K562 (cell line): Measurements from ENCODE around the gene PALLD. TPM values are rescaled to one million over a fixed set of nuclear protein-coding genes. Genes with fewer than 3 reads are reported as not detected.

Experiments used
- ATAC-seq: fragments of 200-7000 bp; cut with Tn5 transposase; 3 replicates; pipeline ENCODE4 v1.9.1; 2020; ENCODE audit warnings: moderate library complexity
- BruUV-seq: library from RNA; stranded (reverse); fragments of 400-500 nt; replicated peaks from 2 replicates; lab custom pipeline; 2021; lab: Mats Ljungman, UMichigan
- CTCF ChIA-PET: fragments of 300-600 bp; formaldehyde crosslinking; extraction: SDS; loops from one replicate; lab custom pipeline; 2021; ENCODE audit warnings: low intra/inter-chr PET ratio; lab: Yijun Ruan, JAX
- POLR2A ChIA-PET: fragments of 300-600, 350-650 bp; sonication (Branson Sonifier 250); formaldehyde crosslinking; extraction: SDS; loops from one replicate; lab custom pipeline; 2021; ENCODE audit warnings: antibody characterized with exemption, inconsistent platforms; lab: Yijun Ruan, JAX
- DNase-seq, 4 experiments: peaks; one replicate each; pipeline versions ENCODE4 v3.0.0 to v3.0.0-alpha.2; 2011 to 2018; ENCODE audit warnings: low spot score in 3 of 4, mixed read lengths in 3 of 4; ENCODE audit errors: extremely low read depth in 1 of 4
- FAIRE-seq: peaks from 2 replicates; lab custom pipeline; 2011; peaks lifted over from hg19 to GRCh38; lab: Jason Lieb, UNC
- H2AFZ ChIP-seq: 2 replicates; pipeline ENCODE4 v1.6.0; 2011; ENCODE audit warnings: low read depth, low read length, control low read depth, inconsistent platforms
- H3K27ac ChIP-seq: fragments of 200-600 bp; 3 replicates; pipeline ENCODE4 v1.8.0; 2011; ENCODE audit warnings: low read depth, mild to moderate bottlenecking, control low read depth, inconsistent platforms, low read length, moderate library complexity, mixed read lengths; ENCODE audit errors: extremely low read depth
- H3K27me3 ChIP-seq, 2 experiments: fragments of 300-600 bp in 1 of 2; 2 replicates in 1 of 2; 3 replicates in 1 of 2; pipeline versions ENCODE4 v1.6.0 to v1.8.0; 2011; ENCODE audit warnings: inconsistent platforms in 2 of 2, low read length in 2 of 2, mild to moderate bottlenecking in 1 of 2, mixed read lengths in 1 of 2, moderate library complexity in 1 of 2; ENCODE audit not compliant: control insufficient read depth in 2 of 2, insufficient read depth in 2 of 2
- H3K36me3 ChIP-seq: fragments of 300-600 bp; 3 replicates; pipeline ENCODE4 v1.8.0; 2011; ENCODE audit warnings: mild to moderate bottlenecking, low read length, inconsistent platforms; ENCODE audit not compliant: control insufficient read depth, insufficient read depth
- H3K4me1 ChIP-seq, 2 experiments: fragments of 200-600 bp in 1 of 2; replicated peaks in 1 of 2; 2 replicates in 1 of 2; 3 replicates in 1 of 2; pipeline versions ENCODE4 v1.5.1 to v1.8.0; 2011; ENCODE audit warnings: inconsistent platforms in 2 of 2, low read length in 2 of 2, mild to moderate bottlenecking in 1 of 2, mixed read lengths in 1 of 2, moderate library complexity in 1 of 2; ENCODE audit not compliant: control insufficient read depth in 2 of 2, insufficient read depth in 2 of 2
- H3K4me2 ChIP-seq: 2 replicates; pipeline ENCODE4 v1.6.1; 2011; ENCODE audit warnings: low read length, control low read depth, inconsistent platforms, mixed read lengths; ENCODE audit not compliant: insufficient read depth
- H3K4me3 ChIP-seq: fragments of 200-600 bp; sonication (generic), shearing (Covaris generic); 2 replicates; pipeline ENCODE4 v1.5.1; 2016; ENCODE audit warnings: control low read depth, inconsistent platforms
- H3K79me2 ChIP-seq: fragments of 200-600 bp; 3 replicates; pipeline ENCODE4 v1.8.0; 2011; ENCODE audit warnings: low read length, inconsistent platforms; ENCODE audit not compliant: control insufficient read depth, insufficient read depth
- H3K9ac ChIP-seq, 2 experiments: 2 replicates each; pipeline versions ENCODE4 v1.6.0 to v1.6.1; 2011; ENCODE audit warnings: low read depth in 2 of 2, low read length in 2 of 2, control low read depth in 1 of 2, inconsistent platforms in 1 of 2, mild to moderate bottlenecking in 1 of 2, mixed read lengths in 1 of 2; ENCODE audit not compliant: insufficient read depth in 1 of 2
- H3K9me1 ChIP-seq: one replicate; pipeline ENCODE4 v1.6.0; 2011; ENCODE audit warnings: inconsistent platforms, mild to moderate bottlenecking, low read length, moderate library complexity; ENCODE audit not compliant: control insufficient read depth, insufficient read depth
- H3K9me3 ChIP-seq: replicated peaks from 2 replicates; pipeline ENCODE4 v1.5.1; 2011; ENCODE audit warnings: low read depth, low read length, inconsistent platforms; ENCODE audit not compliant: control insufficient read depth, insufficient read depth
- H4K20me1 ChIP-seq: replicated peaks from 2 replicates; pipeline ENCODE4 v1.6.1; 2011; ENCODE audit warnings: low read length, inconsistent platforms, mixed read lengths; ENCODE audit not compliant: control insufficient read depth, insufficient read depth
- AFF4 ChIP-seq: sonication (generic); formaldehyde crosslinking; IDR thresholded peaks from 2 replicates; pipeline ENCODE4 v1.8.0; 2023; ENCODE audit warnings: mild to moderate bottlenecking, missing genetic modification reagents
- CTCF ChIP-seq, 3 experiments: IDR thresholded peaks in 2 of 3; conservative IDR thresholded peaks in 1 of 3; 2 replicates each; pipeline ENCODE4 v1.5.1; 2011 to 2012; ENCODE audit warnings: low read length in 3 of 3, mild to moderate bottlenecking in 3 of 3, control low read depth in 2 of 3, improper control_type of control experiment in 1 of 3, inconsistent platforms in 1 of 3, low read depth in 1 of 3, mixed read lengths in 1 of 3, moderate library complexity in 1 of 3; ENCODE audit not compliant: insufficient read depth in 2 of 3
- HINFP ChIP-seq: fragments of 450-650 bp; conservative IDR thresholded peaks from 2 replicates; pipeline ENCODE4 v1.6.1; 2016; ENCODE audit warnings: missing genetic modification characterization, low read depth, mild to moderate bottlenecking, control low read depth, missing compliant biosample characterization
- MYBL2 ChIP-seq, 2 experiments: fragments of 450-650 bp in 1 of 2; sonication (generic) in 1 of 2; formaldehyde crosslinking in 1 of 2; IDR thresholded peaks; 2 replicates each; pipeline versions ENCODE4 v1.6.1 to v1.8.1; 2017 to 2022; ENCODE audit warnings: borderline replicate concordance in 1 of 2, inconsistent platforms in 1 of 2, low read depth in 1 of 2, mild to moderate bottlenecking in 1 of 2, missing genetic modification reagents in 1 of 2, moderate library complexity in 1 of 2
- TCFL5 ChIP-seq: fragments of 250-450 bp; sonication (Bioruptor Pico); conservative IDR thresholded peaks from 2 replicates; pipeline ENCODE4 v1.6.1; 2021; ENCODE audit warnings: mild to moderate bottlenecking, moderate library complexity, matching md5 sums
- ZHX1 ChIP-seq: fragments of 150-350 bp; conservative IDR thresholded peaks from 2 replicates; pipeline ENCODE4 v1.6.1; 2014; ENCODE audit warnings: low read length
- ZNF639 ChIP-seq, 2 experiments: fragments of 200-800 bp in 1 of 2; sonication (Bioruptor generic) in 1 of 2; sonication (generic) in 1 of 2; formaldehyde crosslinking in 1 of 2; IDR thresholded peaks in 1 of 2; conservative IDR thresholded peaks in 1 of 2; 2 replicates each; pipeline versions ENCODE4 v1.5.0 to v1.6.1; 2016 to 2020; ENCODE audit warnings: missing compliant biosample characterization in 1 of 2, missing genetic modification characterization in 1 of 2, missing genetic modification reagents in 1 of 2
- ZNF668 ChIP-seq: fragments of 250-450 bp; sonication (Bioruptor Pico); IDR thresholded peaks from 2 replicates; pipeline ENCODE4 v1.8.0; 2022; ENCODE audit warnings: mild to moderate bottlenecking, inconsistent platforms
- WGBS: fragments of 100-300 bp; shearing (Covaris generic); methylation state at CpG from one replicate; pipeline ENCODE4 v1.1.6; 2016; ENCODE audit warnings: low coverage, mixed read lengths; ENCODE audit not compliant: insufficient coverage; ENCODE audit errors: missing lambda C conversion rate; 5-methylcytosine and 5-hydroxymethylcytosine counted together
- in situ Hi-C: fragments of 300-500 bp; cut with MboI; formaldehyde crosslinking; loops from 4 replicates; pipeline ENCODE4 v1.15.0; 2018; ENCODE audit warnings: inconsistent platforms, mixed read lengths
- intact Hi-C: fragments of 100-400 bp; cut with micrococcal nuclease; formaldehyde crosslinking; loops from 2 replicates; pipeline ENCODE4 v1.14.2; 2022
- polyA plus RNA-seq, 8 experiments: library from polyadenylated mRNA; depleted of rRNA in 4 of 8; stranded (reverse) in 5 of 8; unstranded in 3 of 8; fragments of >200 nt; fragmentation: Nextera tagmentation in 2 of 8; fragmentation: Illumina TruSeq in 1 of 8; extraction: Ambion mirVana in 2 of 8; extraction: Trizol in 1 of 8; gene quantifications; 2 replicates each; pipeline versions ENCODE4 v1.2.1 to v1.2.3, GENCODE V29; 2011 to 2014; ENCODE audit warnings: inconsistent platforms in 1 of 8, missing spikeins in 1 of 8
- total RNA-seq, 7 experiments: library from RNA; depleted of rRNA in 6 of 7; stranded (reverse); fragments of >200 nt in 6 of 7; fragmentation: Illumina TruSeq in 2 of 7; extraction: Trizol in 2 of 7; gene quantifications; 2 replicates each; pipeline versions ENCODE4 v1.2.1 to v1.2.3, GENCODE V29; 2011 to 2021; ENCODE audit warnings: low replicate concordance in 1 of 7

The PALLD gene
- total and polyA plus RNA-seq, 9 of the 15 experiments (the other 6 are each of a cell fraction or from before 2014, with no cell fraction given): 0.01 to 0.35 (median 0.06) TPM; not detected in 3

- Histone ChIP-seq H3K79me2 (no peaks in the 10 kb centered on the region), H3K36me3 (no peaks in the 10 kb centered on the region), H4K20me1 (no peaks in the 10 kb centered on the region), H3K4me1 (no peaks in the 10 kb centered on the region), H3K9me1 (no peaks in the 10 kb centered on the region), H2AFZ (no peak overlapping the region), H3K9ac (no peak overlapping the region), H3K27ac (no peak overlapping the region), H3K4me2 (no peak overlapping the region), H3K9me3 (no peaks in the 10 kb centered on the region), H3K27me3 (no peaks in the 10 kb centered on the region; a peak in 1 of 5 replicates), H3K4me3 (no peak overlapping the region)
- in situ Hi-C loops: no loop called here
- 0% methylated on average over 2 of the region's 2 CpGs for WGBS
- DNase-seq (no peak), FAIRE-seq (no peak), ATAC-seq (no peak)
- intact Hi-C loops: no loop called here
- POLR2A ChIA-PET: no interaction called here
- CTCF ChIA-PET: no interaction called here
- no TSS peak for BruUV-seq
- TF ChIP-seq ZNF668 (CRISPR knock-in tag): no peak
- TF ChIP-seq ZNF639 (CRISPR knock-in tag; conservative IDR thresholded peaks at IDR 0.05 in 1 of 2, IDR thresholded peaks at IDR 0.05 in 1 of 2): no peak
- no peak for TF ChIP-seq MYBL2 (IDR thresholded peaks at IDR 0.05; ENCODE audit: low read depth)
- no peak for TF ChIP-seq MYBL2 (CRISPR knock-in tag; IDR thresholded peaks at IDR 0.05; ENCODE audit: borderline replicate concordance)
- no peak for TF ChIP-seq HINFP (tag)
- TF ChIP-seq AFF4 (CRISPR knock-in tag): no peak
- TF ChIP-seq CTCF (IDR thresholded peaks at IDR 0.05 in 2 of 3, conservative IDR thresholded peaks at IDR 0.05 in 1 of 3; ENCODE audit: insufficient read depth in 2 of 3, low read depth in 1 of 3, low read length in 3 of 3): no peak
- TF ChIP-seq ZHX1: no peak
- TF ChIP-seq TCFL5: no peak
Observed at GRCh38 chr4:168690199-168690598, 193.3 kb downstream of the PALLD start.
